H54 (cell line): ENCODE measurements around the gene RGS4.

Source experiments
- DNase-seq: peaks from one replicate; pipeline ENCODE4 v3.0.0; 2011; ENCODE audit warnings: low spot score, mixed read lengths; ENCODE audit not compliant: insufficient read length
- FAIRE-seq: peaks from 3 replicates; lab custom pipeline; 2011; peaks lifted over from hg19 to GRCh38; lab: Jason Lieb, UNC
- POLR2A ChIP-seq: IDR thresholded peaks from 2 replicates; pipeline ENCODE4 v1.6.1; 2011; ENCODE audit warnings: low read depth, mild to moderate bottlenecking, low read length

RGS4 gene

DNA sequence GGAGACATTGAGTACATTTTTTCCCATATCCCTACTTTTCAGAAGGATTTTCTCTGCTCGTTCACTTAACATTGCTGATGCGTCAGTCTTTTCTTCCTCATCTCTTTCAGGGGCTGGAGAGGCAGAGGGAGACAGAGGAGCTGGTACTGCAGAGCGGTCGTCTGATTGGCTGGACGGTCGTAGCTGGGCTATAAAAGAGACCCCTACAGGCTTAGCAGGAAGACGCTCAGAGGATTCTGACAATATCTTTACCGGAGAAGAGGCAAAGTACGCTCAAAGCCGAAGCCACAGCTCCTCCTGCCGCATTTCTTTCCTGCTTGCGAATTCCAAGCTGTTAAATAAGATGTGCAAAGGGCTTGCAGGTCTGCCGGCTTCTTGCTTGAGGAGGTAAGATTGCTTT, at the start of gene RGS4:
Gene RGS4, plus strand, starts transcription at position 220 of the 400 bp plus-strand sequence. Its CDS starts 124 bp downstream, at position 344.
- DNase-seq (peak; percentile 47), FAIRE-seq (peak; percentile 96)
- TF ChIP-seq POLR2A, result peak; percentile 52; the same call in 1 of the 2 replicates

GRCh38 chr1:163022129-163022528, 47.0 kb upstream of the RGS4 start:
- DNase-seq, result no peak
- no peak for FAIRE-seq
- no peak for TF ChIP-seq POLR2A

DNA sequence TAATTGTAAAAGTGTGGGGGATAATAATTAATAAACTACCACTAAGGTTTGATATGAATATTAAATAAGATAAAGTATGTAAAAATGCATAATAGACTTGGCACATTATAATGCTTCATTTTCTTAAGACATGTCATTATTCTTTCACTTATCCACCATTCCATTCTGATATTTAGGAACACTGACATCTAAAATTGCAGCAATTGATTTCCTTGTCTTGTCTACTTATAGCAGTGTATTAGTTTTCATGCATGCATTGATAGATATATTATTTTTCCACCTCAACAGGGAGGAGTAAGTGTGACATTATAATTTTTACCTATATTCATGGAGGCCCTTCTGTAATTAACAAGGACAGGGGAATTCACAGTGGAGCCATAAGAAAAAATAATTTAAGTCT, 41.6 kb upstream of the RGS4 start:
- DNase-seq (no peak), FAIRE-seq (no peak)
- no peak for TF ChIP-seq POLR2A

DNA sequence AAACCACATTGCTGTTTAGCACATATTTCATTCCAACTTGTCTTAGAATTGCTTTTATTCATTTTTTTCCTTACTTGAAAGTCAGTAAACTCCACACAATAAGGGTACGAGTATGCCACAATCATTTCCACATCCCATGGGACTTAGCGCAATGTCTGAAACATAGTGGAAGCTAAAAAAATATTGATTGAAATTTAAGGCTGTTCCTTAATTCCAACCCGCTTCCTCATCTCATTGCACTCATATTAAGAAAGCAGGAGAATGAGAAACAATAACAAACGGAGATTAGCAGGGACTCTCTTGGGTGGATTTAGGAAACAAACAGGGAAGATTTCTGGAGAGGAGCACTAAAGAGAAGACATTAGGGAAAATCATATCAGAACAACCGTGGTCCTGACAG, 39.3 kb upstream of the RGS4 start:
- FAIRE-seq (no peak), DNase-seq (no peak)
- no peak for TF ChIP-seq POLR2A

GRCh38 chr1:163035446-163036249, 33.5 kb upstream of the RGS4 start:
- no peak for TF ChIP-seq POLR2A
- FAIRE-seq, result peak; percentile 99
- peak; percentile 27 for DNase-seq

DNA sequence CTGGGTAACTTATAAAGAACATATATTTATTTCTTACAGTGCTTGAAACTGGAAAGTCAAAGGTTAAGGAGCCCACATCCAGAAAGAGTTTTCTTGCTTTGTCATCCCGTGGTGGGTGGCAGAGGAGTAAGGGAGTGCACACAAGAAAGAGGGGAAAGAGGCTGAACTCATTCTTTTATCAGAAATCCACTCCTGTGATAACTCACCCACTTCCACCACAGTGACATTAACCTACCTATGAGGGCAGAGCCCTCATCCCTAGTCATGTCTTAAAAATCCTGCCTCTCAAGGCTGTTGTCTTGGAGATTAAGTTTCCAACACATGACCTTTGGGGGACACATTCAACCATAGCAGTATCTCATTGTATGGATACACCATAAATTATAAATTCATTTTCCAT, 32.5 kb upstream of the RGS4 start:
- DNase-seq (no peak), FAIRE-seq (peak; percentile 61)
- TF ChIP-seq POLR2A, result no peak

DNA sequence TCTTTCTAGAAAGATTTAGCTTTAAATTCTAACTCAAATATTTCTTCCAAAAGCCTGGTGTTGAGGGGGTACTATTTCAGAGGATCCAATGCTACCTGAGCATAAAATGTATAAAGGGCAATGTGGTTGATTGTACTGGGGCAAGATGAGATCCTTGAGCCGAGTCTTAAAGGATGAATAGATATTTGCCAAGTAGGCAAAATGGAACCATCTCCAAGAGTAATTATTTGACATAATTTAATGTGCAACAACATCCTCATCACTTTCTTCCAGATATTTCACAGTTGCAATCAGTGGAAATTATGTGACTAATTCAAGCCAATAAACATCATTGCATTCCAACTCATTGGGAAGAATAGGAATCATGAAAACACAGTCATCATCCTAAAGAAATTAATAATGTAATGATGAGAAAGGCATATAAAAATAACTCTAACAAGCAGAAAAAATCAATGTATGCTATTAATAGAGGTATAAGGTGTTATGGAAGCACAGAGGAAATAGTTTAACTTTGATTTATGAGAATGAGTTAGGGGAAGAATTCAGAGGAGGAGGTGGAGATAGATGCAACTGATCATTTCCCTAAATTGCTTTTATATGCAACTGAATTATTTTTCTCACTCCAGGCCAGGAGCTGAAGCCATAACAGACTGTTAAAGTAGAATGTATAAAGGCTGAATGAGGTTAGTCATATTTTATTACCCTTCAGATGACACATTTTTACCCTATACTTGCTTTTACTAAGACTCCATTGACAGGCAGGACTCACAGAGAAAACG, 30.0 kb upstream of the RGS4 start:
- TF ChIP-seq POLR2A, result no peak
- DNase-seq, result no peak
- peak; percentile 60 for FAIRE-seq

GRCh38 chr1:163039707-163040093, 29.5 kb upstream of the RGS4 start:
- no peak for DNase-seq
- TF ChIP-seq POLR2A, result no peak
- no peak for FAIRE-seq

DNA sequence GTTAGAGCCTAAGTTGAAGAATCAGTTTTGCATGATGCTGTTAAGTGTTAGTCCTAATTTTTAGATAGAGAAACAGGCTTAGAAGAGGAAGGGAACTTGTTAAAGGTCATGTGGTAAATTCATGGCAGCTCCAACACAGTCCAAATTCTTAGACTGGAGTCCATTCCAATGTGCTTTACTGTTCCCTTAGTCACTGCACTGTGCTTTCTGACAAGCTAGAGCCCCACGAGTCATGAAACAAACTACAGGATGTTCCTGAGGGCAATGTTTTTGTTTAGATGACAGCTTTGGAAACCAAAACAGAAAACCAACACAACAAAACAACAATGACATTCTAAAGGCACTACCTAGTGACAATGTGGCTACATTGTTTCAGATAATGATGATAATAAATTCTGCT, 23.1 kb upstream of the RGS4 start:
- TF ChIP-seq POLR2A, result no peak
- no peak for DNase-seq
- FAIRE-seq, result no peak

GRCh38 chr1:163047951-163048659, 21.1 kb upstream of the RGS4 start:
- FAIRE-seq, result no peak
- no peak for DNase-seq
- no peak for TF ChIP-seq POLR2A

DNA sequence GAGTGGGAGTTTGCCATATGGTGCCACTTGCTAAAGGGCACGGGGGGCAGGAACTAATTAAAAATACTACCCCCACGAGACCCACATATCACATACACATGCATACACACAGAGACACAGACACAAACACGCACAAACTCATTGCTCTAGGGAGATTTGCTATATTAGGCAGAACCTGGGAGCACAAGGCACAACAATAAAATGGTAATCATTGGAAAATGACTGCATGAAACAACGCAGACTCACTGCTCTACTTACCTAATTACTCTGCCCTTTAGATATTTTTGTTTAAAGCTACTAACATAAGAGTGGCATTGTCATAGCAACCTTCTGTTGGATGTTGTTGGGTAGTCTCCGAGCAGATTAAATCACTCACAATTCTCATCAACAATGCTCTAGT, 20.3 kb upstream of the RGS4 start:
- DNase-seq (no peak), FAIRE-seq (no peak)
- no peak for TF ChIP-seq POLR2A

DNA sequence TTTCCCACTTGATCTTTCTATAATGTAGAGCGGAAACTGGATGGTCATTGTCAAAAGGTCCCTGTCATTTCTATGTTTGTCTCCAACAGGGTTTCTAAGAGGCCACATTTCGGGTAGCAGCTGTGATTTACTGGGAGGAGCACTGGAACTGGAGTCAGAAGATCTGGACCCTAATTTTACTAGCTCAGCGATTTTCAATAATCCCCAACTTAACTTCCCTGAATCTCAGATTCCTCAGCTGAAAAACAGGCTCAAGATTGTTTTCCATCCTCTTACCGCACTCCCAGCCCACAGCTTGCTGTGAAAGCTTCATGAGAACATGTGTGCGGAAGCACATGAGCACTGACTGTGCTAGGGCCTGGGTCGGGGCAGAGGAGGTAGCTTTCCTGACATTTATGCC, 19.9 kb upstream of the RGS4 start:
- FAIRE-seq (no peak), DNase-seq (no peak)

GRCh38 chr1:163050496-163050895, 18.7 kb upstream of the RGS4 start:
- FAIRE-seq, result no peak

More for the DNA sequence above, 19.9 kb upstream of the RGS4 start:
- no peak for TF ChIP-seq POLR2A

DNA sequence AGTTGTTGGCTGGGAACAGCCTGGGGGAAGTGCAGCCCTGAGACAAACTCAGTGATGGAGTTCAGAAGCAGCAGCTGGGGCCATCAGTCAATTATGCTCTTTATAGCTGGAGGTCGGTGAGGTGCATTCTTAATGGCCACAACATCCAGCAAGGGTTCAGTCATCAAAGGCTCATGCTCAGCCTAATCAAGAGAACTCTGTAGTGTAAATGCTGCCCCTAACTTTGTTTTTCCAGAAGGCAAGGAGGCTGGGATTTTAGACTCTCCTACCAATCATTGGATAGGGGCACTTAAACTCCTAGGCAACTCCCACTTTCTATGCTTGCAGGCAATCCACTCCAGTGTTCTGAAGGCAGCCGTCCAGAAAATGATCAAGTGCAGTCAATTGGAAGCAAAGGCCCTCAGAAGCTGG, 15.0 kb upstream of the RGS4 start:
- no peak for TF ChIP-seq POLR2A

More at GRCh38 chr1:163050496-163050895, 18.7 kb upstream of the RGS4 start:
- no peak for TF ChIP-seq POLR2A
- no peak for DNase-seq

GRCh38 chr1:163055005-163055404, 14.2 kb upstream of the RGS4 start:
- TF ChIP-seq POLR2A, result no peak
- DNase-seq (no peak), FAIRE-seq (no peak)

More for the DNA sequence above, 15.0 kb upstream of the RGS4 start:
- DNase-seq (no peak), FAIRE-seq (no peak)
